ENCODE results near the gene ADAMTSL3.

The ADAMTSL3 gene

GRCh38 chr15:83843471-83843871, 189.5 kb downstream of the ADAMTSL3 start:
- DNase-seq, result no peak

GRCh38 chr15:83844742-83845141, 190.8 kb downstream of the ADAMTSL3 start:
- DNase-seq, result no peak

GRCh38 chr15:83845230-83845629, 191.3 kb downstream of the ADAMTSL3 start:
- no peak for DNase-seq

DNA sequence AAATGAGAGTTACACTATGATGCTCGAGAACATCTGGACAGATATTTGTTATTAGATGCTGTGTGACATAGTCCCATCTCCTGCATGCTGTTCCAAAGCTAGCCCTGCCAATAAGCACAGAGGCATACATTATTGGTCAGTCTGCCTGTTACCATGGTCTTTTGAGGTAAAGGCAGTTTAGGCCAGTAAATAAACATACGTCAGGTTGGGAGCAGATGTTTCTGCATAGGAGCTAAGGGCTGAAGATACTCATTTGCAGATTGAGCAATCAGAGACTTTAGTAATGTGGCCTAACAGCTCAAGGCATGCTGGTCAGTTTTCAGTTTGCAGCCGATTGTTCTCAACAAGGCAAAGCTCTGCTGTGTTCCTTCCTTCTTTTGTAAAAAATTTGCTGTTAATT, 192.9 kb downstream of the ADAMTSL3 start:
- DNase-seq, result no peak

- DNase-seq, result no peak
Observed at GRCh38 chr15:83848315-83849050, 194.6 kb downstream of the ADAMTSL3 start.

DNA sequence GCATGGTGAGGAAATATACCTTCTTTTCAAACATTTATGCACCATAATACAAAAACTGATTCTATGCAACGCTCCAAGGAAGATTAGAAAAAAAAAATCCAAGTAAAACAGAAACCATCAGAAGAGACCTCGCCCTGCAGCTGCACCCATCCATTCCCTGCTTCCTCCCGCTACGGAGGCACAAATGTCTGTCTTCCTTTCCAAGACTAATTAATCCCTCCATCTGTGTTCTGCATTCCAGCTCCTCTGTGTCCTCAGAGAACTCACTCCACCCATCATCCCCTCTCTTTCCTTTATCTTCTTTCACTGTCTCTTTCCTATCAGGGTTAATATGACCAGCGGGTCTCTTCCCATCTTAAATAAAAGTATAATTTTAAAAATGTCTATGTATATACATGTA, 196.1 kb downstream of the ADAMTSL3 start:
- no peak for DNase-seq

DNA sequence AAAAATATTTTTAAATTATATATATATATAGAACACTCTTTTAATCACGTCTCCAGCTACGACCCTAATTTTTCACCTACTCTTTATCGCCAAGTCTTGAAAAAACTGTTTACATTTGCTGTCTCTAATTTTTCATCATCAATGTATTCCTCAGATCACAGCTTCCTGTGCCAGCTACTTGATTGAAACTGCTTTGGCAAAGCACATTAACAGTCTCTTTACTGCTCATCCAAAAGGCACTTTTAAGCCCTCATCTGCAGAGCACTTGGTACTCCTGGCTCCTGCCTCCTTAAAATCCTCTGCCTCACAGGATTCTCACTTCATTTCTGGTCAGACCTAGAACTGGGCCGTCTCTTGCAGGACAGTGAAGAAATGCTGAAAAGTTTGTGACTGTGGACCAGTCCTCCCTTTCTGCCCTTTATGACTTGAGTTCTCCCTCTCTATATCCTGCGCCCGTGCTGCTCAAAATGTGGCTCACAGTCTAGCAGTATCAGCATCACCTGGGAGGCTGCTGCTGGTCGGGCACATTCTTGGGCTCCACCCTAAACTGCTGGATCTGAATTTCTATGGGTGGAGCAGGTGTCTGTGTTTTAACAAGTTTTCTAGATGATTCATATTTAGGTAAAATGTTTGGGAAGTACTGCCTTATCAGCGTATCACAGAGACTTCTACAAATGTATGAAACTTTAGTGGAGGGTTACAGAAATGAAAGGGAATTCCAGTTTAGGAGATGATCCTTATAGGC, 196.8 kb downstream of the ADAMTSL3 start:
- no peak for DNase-seq

GRCh38 chr15:83853232-83853631, 199.3 kb downstream of the ADAMTSL3 start:
- no peak for DNase-seq

- DNase-seq, result no peak
Observed at GRCh38 chr15:83854321-83854720, 200.4 kb downstream of the ADAMTSL3 start.

DNA sequence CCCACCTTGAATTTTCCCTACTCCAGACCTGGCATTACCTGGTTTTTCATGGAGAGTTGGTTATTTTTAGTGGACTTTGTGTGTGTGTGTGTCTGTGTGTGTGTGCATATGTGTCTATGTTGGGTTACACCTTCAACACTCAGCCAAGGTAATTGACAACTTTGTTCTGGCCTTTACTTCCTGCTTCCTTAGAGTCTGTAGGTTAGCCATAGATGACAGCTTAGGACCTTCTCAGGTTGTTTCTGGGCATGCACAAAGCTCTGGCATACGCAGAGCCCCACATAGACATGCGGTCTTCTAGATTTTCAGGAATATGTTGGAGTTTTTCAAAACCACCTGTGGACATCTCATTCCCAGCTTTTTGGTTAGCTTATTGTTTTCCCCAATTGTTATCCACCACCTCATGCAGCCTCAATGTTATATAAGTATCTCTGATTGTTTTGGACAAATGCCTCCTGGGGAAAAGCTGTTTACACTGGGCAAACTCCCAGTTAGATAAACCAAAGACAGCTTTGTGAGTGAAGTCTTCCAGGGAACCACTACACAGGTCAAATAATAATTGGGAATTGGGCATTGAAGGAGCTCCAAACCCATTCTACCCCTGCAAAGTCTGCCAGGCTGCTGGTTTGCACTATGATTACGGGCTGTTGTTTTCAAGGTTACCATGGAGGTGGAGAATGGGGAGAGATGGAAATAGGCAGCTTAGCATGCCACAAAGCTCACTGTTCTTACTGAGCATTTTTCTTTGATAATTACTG, 201.2 kb downstream of the ADAMTSL3 start:
- DNase-seq, result no peak

DNA sequence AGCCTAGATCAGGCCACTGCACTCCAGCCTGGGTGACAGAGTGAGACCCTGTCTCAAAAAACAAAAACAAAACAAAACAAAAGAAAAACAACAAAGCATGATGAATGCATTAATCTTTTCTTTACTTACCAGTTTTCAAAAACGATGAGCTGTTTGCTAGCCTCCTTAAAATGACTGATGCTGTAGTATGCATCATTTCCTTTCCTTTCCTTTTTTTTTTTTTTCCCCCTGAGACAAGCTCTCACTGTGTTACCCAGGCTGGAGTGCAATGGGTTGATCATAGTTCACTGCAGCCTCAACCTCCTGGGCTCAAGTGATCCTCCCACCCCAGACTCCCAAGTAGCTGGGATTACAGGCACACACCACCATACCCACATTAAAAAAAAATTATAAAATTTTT, 202.0 kb downstream of the ADAMTSL3 start:
- no peak for DNase-seq

DNA sequence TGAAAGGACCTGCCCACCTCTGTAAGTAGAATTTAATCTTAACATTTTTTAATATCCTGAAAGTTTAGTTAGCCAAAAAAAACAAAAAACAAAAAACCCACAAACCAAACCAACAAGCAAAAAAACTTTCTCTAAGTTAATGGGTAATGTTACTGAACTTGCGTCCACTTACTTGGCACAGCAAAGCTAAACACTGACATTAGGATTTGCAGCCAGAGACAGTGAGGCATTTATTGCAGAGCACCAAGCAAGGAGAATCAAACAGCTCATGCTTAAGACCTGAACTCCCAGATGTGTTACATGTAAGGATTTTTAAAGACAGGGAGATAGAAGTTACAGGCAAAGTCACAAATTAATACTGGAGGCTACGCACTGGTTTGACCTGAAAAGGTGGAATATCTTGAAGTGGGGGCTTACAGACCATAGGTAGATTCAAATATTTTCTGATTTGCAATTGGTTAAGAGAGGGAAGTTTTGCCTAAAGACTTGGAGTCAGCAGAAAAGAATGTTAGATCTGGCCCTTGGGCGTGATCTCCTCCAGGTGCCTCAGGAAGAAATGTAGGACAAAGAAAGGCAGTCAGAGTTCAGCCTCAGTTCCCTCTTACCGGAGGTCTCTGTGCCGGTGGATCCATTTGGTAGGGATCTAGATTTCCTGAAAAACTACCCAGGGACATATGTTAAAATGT, 205.0 kb downstream of the ADAMTSL3 start:
- no peak for DNase-seq

DNA sequence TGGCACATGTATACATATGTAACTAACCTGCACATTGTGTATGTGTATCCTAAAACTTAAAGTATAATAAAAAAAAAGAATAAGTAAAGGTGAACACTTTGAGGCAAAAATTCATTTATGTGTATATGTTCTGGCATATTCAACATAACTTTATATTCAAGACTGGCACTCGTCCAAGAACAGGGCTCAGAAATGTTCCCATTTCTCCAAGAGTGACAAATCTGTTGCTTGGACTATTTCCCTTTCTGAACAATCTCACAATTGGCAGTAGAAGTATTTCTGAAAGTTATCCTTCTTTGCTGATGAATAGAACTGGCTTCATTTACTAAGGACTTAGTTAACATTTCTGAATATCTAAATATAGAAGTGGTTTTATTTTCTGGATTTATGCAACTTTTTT, 212.8 kb downstream of the ADAMTSL3 start:
- DNase-seq, result no peak

DNA sequence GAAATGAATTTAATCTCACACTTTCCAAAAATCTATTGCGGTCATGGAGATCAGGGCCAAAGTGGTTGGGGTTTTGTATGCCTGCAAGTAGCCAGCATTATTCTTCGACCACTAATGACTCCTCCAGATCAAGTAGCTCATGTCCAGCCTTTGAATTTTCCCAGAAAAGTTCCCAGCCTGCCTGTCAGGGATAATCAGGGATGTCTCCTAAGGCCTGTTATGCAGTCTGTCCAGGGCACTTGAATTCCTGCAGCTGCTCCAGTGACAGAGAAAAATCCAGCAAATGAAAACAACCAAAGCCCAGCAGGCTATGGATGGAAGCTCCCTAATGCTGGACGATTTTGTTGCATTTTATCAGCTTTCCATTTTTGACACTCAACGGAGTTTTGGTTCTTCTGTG, 215.4 kb downstream of the ADAMTSL3 start:
- DNase-seq, result no peak

- no peak for DNase-seq
Observed at GRCh38 chr15:83871808-83872559, 218.1 kb downstream of the ADAMTSL3 start.

- DNase-seq, result no peak
Observed at GRCh38 chr15:83873966-83874365, 220.0 kb downstream of the ADAMTSL3 start.

DNA sequence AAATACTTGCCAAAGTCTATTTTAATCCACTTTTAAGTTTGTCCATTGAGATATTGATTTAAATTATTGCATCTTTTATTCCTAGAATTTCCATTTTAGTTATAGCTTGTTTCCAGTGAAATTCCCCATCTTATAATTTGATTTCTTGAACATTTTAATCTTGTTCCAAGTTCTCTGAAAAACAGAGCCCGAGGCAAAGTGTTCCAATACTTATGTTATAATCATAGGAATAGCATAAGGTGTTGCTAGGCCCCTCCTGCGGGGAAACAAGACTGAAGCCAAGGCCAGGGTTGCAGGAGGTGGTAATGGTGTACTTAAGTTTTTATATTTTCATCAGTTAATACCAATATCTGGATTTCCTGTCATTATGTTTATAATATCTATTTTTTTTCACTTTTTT, 226.6 kb downstream of the ADAMTSL3 start:
- DNase-seq, result no peak

DNA sequence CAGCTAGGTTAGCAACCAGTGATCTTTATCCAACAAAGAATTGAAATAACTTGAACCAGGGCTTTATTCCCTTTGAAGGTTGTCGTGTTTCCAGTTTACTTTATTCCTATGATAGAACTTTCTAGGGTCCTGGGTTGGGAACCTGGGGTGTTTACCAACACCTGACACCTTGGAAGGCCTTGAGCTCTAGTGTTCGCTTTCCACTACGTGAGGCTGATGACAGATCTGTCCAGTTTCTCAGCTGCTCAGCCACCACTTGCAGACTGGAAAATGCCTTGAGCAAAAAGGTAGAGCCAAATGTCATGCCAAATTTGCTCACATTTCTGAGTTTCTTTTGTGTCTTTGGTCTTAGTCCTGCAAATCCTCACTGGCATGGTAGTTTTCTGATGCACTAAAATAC, 227.2 kb downstream of the ADAMTSL3 start:
- DNase-seq, result no peak

DNA sequence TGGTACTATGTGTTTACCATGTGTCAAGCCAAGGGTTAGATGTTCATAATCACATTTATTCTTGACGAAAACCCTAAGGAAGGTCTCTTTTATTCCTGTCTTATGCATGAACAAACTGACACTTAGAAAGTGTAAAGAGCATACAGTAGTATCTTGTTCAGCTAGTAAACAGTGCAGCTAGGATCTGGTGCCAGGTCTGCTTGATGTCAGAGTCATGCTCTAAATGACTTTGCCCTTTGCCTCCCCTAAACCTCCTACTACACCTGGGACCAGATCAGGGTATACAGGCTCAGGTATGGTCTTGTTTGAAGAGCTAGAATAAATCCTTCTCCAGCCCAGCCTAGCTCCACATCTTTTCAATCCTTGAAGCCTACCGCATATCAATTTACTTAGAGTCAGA, 232.4 kb downstream of the ADAMTSL3 start:
- DNase-seq, result no peak

DNA sequence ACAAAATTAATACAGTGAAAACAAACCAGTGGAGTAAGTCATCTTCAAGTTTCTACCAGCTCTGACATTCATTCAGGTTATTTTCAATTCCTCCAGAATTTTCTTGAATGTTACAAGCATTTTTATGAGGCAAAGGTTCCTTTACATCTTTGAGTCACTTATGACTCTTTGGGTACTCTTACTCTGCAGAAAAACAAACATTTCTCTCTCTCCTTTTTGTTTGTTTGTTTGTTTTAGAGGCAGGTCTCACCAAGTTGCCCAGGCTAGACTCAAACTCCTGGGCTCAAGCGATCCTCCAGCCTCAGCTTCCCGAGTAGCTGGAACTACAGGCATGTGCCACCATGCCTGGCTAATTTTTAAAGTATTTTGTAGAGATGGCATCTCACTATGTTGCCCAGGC, 233.5 kb downstream of the ADAMTSL3 start:
- no peak for DNase-seq

- DNase-seq, result no peak
Observed at GRCh38 chr15:83887961-83888360, 234.0 kb downstream of the ADAMTSL3 start.

GRCh38 chr15:83889995-83890394, 236.1 kb downstream of the ADAMTSL3 start:
- no peak for DNase-seq

- DNase-seq, result no peak
Observed at GRCh38 chr15:83890587-83890986, 236.7 kb downstream of the ADAMTSL3 start.
